GM12872 (cell line): ENCODE measurements around the gene ASCL2.

Source experiments
- TF ChIP-seq, protein P1 (sequence below): IDR thresholded peaks from 3 replicates; pipeline ENCODE4 v1.5.1; 2011; ENCODE audit warnings: low read depth, mild to moderate bottlenecking, low read length, moderate library complexity; ENCODE audit not compliant: insufficient read depth

ASCL2 gene

DNA sequence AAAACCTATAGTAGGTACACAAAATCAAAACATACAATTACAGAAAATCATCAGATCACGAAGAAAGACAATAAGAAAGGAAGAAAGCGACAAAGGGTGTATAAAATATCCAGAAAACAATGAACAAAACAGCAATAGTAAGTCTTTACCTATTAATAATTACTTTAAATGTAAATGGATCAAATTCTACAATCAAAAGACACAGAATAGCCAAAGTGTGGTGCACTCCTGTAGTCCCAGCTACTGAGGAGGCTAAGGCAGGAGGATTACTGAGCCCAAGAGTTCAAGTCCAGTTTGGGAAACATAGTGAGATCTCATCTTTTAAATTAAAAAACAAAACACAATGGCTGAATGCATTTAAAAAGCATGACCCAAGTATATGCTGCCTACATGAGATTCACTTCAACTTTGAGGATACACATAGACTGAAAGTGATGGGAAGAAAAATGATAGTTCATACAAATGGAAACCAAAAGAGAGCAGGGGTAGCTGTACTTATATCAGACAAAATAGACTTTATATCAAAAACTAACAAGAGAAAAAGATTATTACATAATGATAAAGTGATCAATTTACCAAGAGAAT is 40.6 kb downstream of the ASCL2 start:
- TF ChIP-seq, protein P1, sequence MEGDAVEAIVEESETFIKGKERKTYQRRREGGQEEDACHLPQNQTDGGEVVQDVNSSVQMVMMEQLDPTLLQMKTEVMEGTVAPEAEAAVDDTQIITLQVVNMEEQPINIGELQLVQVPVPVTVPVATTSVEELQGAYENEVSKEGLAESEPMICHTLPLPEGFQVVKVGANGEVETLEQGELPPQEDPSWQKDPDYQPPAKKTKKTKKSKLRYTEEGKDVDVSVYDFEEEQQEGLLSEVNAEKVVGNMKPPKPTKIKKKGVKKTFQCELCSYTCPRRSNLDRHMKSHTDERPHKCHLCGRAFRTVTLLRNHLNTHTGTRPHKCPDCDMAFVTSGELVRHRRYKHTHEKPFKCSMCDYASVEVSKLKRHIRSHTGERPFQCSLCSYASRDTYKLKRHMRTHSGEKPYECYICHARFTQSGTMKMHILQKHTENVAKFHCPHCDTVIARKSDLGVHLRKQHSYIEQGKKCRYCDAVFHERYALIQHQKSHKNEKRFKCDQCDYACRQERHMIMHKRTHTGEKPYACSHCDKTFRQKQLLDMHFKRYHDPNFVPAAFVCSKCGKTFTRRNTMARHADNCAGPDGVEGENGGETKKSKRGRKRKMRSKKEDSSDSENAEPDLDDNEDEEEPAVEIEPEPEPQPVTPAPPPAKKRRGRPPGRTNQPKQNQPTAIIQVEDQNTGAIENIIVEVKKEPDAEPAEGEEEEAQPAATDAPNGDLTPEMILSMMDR = no peak

DNA sequence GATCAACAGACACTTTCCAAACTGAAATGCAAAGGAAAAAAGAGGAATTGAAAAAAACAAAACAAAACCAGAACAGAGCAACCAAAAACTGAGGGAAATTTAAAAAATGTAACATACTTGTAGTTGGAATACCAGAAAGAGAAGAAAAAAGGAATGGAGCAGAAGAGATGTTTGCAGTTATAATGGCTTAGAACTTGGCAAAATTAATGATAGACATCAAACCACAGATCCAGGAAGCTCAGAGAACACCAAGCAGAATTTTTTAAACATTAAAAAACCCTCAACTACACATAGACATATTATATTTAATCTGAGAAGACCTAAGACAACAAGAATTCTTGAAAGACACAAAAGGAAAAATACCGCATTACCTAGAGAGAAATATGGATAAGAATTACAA is 46.1 kb downstream of the ASCL2 start:
- TF ChIP-seq, protein P1 = no peak

DNA sequence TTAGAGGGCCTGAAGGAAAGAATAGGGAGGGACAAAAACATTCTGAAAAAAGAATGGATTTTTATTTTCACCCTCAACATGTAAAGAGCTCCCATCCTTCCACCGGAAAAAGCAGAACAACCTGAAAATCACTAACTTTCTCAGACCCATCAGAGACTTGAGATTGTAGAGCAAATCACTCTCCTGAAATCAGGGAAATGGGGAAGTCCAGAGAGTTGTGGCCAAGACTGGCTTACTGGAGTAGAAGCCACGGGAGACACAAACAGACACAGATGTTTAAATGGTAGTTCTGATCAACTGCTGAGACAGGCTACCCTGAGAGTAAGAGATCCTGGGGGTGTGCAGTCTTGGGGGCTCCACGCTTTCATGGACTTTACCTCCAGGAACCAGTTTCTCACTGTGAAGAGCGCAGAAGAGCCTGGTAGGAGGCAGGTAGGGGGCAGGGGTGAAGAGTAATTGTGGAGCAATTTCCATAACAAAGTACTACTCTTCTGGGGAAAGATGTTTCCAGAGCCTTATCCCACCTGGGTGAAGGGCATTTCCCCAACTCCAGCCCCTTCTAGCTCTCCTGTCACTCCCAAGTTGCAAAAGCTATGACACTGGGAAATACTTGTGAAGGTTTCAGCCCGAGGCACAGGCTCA is 47.1 kb downstream of the ASCL2 start:
- TF ChIP-seq, protein P1 = no peak

DNA sequence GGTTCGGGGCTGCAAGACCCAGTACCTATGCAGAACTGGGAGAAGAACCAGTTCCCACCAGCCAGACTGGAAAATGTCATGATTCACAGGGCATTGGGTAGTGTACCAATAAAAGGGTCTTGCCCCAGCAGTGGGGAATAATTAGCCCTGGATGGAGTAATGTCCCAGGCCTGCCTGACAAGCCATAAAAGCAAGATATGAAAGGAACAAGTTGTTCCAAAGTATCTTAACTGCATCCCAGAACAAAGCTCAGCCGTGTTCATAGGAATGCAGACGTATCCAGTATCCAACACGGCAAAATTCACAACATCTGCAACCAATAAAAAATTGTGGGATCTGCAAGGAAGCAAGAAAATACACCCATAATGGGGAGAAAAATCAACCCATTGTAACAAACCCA is 47.9 kb downstream of the ASCL2 start:
- TF ChIP-seq, protein P1 = no peak

DNA sequence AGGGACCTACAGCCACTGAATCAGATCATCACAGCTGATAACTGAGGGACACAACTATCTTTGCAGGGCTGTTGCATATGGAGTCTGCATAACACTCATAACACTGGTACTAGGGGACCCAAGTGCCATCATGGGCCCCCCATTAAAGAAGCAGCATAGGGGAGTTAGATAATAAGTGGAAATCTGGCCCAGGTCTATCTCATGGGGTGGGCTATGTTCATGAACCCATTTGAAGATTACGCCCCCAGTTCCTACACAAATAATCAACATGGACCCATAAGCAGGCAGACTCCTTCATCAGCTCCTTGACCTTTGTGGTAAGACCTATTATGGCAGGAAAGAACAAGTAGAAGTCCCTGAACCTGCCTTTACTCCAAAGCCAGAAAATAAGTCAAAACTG is 48.8 kb downstream of the ASCL2 start:
- TF ChIP-seq, protein P1 = no peak

DNA sequence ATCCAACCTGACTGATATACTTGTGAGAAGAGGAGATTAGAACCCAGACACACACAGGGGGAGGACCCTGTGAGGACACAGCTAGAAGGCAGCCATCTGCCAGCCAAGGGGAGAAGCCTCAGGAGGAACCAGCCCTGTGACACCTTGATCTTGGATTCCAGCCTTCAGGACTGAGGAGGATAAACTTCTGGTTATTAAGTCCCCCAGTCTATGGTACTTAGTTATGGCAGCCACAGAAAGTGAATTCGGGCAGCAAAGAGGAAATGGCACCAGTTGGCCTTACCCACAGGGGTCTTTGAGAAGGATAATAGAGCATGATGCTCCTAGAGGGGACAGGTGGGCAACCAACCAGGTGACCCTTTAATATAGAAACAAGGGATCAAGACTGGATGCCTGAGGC is 49.4 kb downstream of the ASCL2 start:
- TF ChIP-seq, protein P1 = no peak

DNA sequence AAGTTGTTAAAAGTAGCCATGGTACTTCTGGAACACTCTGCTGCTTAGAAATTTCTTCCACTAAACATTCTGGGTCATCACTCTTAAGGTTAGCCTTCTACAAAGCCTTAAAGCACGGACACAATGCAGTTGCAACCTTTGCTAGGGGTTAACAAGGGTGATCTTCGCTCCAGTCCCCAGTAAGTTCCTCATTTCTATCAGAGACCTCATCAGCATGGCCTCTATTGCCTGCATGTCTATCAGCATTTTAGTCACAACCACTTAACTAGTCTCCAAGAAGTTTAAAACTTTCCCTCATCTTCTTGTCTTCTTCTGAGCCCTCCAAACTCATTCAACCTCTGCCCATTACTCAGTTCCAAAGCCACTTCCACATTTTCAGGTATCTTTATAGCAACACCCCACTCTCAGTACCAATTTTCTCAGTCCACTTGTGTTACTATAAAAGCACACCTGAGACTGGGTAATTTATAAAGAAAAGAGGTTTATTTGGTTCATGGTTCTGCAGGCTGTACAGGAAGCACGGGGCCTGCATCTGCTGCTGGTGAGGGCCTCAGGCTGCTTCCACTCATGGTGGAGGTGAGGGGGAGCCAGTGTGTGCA is 50.1 kb downstream of the ASCL2 start:
- TF ChIP-seq, protein P1 = no peak
